ENCODE results near the gene SOCS7. TPM values are rescaled to one million over a fixed set of nuclear protein-coding genes. Genes with fewer than 3 reads are reported as not detected.
A peak's percentile ranks its signal among the peaks of the same experiment; 100 is the strongest.

The SOCS7 gene, protein sequence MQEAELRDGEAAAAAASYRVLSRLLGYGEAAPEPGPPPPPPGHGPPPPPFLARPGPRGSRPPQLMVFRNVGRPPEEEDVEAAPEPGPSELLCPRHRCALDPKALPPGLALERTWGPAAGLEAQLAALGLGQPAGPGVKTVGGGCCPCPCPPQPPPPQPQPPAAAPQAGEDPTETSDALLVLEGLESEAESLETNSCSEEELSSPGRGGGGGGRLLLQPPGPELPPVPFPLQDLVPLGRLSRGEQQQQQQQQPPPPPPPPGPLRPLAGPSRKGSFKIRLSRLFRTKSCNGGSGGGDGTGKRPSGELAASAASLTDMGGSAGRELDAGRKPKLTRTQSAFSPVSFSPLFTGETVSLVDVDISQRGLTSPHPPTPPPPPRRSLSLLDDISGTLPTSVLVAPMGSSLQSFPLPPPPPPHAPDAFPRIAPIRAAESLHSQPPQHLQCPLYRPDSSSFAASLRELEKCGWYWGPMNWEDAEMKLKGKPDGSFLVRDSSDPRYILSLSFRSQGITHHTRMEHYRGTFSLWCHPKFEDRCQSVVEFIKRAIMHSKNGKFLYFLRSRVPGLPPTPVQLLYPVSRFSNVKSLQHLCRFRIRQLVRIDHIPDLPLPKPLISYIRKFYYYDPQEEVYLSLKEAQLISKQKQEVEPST
- total RNA-seq: 26.3 TPM

DNA sequence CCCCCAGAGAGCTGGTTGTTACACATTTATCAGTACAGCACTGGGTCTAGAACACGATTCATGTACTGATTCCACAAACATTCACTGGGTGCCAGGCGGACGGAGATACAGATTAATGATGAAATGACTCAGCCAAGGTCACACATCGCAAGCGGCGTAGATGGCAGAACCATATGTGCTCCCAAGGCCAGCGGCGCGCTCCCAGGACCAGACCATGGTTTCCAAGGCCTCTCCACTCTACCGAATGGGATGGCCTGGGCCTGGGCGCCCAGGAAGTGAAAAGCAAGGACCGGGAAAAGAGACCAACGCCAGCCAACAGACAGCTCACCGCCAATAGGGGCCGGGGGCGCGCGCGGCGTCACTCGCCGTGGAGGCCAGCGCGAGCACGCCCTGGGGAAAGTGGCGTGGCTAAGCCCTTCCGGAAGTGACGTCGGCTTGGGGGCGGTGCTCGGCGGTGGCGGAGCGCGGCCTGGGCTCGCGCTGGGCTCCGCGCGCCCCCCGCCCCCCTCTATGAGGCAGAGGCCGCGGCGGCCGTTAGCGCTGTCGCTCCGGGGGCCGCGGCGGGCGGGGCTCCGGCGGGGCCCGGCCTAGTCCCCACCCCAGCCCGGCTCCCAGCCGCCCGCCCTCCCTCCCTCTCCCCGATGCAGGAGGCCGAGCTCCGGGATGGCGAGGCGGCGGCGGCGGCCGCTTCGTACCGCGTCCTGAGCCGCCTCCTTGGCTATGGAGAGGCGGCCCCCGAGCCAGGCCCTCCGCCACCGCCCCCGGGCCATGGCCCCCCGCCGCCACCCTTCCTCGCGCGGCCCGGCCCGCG is at the start of gene SOCS7:
Gene SOCS7, plus strand, starts transcription at position 433 of the 811 bp plus-strand sequence. Its CDS starts 209 bp downstream, at position 642.
- peak; percentile 97 for DNase-seq

DNA sequence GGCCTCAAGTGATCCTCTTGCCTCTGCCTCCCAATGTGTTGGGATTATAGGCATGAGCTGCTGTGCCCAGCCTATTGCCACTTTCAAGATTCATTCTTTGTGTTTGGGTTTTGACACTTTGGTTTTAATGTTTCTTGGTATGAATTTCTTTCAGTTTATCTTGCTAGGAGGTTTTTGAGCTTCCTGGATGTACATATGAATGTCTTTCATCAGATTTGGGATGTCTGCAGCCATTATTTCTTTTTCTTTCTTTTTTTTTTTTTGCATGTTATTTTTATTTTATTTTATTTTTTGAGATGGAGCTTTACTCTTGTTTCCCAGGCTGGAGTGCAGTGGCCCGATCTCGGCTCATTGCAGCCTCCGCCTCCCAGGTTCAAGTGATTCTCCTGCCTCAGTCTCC is 36.1 kb upstream of the SOCS7 start:
- DNase-seq: no peak

DNA sequence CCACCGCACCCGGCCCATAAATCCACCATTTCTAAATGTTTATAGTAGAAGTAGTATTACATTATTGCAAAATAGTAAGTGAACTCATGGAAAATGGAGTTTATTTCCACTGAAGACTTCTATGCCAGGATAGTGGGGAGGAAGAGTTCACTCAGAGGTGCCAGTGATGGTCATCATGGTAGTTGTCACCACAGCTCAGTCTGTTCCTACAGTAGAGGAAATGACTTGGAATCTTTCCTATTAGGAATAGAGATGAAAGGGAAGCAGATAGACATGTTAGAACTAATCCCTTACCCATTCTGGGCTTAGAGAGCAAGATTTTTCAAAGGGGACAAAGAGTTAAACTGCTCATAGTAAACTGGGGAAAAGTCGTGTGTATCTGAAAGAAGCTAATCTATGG is 34.6 kb upstream of the SOCS7 start:
- no peak for DNase-seq

DNA sequence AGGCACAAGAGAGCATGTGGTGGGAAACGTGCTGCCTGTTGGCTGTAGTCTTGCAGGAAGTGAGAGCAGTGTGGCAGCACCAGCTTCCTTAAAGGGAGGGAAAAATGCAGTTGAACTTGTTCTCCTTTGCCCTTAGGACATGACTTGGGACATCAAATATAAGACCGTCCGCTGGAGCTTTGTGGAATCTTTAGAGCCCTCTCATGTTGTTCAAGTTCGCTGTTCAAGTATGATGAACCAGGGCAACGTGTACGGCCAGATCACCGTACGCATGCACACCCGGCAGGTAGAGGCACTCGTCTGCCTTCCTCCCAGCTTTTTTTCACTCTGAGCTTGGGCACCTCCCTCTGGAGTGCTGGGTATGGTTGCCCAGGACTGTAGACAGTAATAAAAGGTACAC is 31.2 kb upstream of the SOCS7 start:
- peak; percentile 31 for DNase-seq

DNA sequence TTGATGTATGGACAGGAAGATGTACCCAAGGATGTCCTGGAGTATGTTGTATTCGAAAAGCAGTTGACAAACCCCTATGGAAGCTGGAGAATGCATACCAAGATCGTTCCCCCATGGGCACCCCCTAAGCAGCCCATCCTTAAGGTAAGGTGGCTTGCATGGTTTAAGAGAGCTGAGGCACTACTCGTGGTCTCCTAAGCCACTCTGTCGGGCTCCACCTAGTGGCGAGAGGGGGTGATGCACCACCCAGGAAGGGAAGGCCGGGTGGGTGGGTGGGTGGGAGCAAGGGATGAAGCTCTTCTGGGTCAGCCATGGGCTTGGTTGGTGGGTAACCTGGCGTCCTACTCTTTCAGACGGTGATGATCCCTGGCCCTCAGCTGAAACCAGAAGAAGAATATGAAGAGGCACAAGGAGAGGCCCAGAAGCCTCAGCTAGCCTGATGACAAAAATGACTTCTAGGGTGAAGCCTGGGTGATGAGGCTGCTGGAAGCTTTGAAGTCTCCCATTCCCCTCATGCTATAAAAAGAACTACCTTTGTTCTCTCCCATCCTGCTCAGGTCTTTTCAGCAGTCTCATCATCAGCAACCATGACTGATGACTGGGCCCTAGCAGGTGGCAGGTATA is 29.4 kb upstream of the SOCS7 start:
- peak; percentile 73 for DNase-seq

DNA sequence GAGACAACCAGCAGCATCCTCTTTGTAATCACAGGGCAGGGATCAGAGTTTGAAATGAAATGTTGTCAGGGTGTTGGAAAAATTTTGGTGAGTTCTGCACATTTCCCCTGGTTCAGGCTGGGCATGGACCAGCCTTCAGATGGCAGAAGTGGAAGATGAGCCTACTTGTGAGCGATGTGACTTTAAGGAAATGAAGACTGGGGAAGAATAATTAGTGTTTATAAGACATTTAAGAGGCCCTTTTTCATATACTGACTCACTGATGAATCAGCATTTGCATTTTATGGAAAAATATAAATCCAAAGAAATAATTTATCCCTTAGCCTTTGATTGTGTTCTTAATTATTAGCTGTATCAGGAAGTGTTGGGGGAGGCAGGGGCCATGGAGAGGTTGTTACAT is 28.7 kb upstream of the SOCS7 start:
- DNase-seq: no peak

DNA sequence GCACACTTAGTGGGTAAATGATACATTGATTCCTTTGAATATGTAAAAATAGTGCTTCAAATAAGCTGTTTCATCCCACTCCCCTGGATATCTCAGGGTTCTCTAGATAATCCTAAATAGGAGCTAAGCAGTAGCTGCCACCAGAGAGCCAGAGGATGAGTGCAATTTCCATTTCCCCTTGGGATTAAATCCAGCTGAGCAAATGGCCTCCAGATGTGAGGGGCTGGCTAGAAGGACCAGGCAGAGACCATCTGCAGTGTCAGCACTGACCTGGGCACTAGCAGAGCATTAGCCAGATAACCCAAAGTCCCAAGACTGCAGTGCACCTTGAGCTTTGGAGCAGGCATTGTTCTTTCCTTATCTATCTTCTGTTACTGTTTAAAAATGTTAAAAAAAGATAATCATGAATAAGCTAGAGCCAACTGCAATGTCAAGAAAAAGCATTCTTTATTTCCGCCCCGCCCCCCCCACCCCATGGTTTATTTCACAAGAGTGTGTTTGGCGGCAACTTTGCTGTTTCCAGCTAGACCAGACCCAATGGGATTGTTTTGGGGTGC is 27.4 kb upstream of the SOCS7 start:
- no peak for DNase-seq

DNA sequence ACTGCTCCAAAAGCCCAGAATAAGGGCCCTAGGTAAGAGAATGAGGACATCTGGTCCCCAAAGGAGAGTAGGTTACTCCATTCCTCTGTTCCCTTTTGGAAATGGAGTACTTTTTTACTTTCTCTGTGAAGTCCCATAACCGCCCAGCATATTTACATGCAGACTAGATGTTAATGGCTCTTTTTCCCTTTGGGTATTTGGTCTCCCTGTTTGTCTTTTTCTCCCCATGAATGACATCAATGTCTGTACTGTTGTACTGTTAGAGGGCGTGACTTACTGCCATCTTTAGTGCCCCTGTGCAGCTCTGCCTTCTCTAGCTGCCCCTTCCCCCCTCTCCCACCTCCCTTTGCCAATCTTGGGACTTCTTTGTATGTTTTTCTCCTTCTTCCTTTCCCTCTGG is 26.9 kb upstream of the SOCS7 start:
- no peak for DNase-seq

DNA sequence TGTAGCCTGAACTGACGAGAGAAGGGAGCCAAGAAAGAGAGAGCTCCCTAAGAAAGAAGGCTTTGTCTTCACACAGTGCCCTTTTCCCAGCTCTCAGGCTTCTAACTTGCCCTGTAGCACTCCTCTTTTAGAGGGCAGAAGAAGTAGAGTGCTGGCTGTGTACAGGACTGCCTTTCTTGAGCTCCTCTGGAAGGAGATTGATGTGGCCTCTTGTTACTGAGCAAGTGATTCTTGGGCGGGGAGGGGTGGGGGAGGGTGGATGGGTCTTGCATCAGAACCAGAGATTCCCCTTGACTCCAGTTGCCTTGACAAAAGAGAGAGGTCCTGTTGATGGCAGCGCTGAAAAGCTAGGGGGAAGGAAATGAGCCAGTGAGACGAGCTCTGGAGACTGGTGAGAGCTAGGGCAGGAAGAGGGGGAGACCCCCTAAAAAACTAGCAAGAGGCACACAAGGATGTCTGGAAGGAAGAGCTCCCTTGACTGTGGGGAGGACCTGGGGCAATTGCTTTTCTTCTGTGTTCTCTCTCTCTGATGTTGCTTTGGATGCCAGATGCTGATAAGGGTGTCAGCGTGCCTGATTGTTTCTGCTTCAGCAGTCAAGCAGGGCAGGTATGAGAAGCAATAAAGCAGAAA is 26.3 kb upstream of the SOCS7 start:
- DNase-seq: no peak

DNA sequence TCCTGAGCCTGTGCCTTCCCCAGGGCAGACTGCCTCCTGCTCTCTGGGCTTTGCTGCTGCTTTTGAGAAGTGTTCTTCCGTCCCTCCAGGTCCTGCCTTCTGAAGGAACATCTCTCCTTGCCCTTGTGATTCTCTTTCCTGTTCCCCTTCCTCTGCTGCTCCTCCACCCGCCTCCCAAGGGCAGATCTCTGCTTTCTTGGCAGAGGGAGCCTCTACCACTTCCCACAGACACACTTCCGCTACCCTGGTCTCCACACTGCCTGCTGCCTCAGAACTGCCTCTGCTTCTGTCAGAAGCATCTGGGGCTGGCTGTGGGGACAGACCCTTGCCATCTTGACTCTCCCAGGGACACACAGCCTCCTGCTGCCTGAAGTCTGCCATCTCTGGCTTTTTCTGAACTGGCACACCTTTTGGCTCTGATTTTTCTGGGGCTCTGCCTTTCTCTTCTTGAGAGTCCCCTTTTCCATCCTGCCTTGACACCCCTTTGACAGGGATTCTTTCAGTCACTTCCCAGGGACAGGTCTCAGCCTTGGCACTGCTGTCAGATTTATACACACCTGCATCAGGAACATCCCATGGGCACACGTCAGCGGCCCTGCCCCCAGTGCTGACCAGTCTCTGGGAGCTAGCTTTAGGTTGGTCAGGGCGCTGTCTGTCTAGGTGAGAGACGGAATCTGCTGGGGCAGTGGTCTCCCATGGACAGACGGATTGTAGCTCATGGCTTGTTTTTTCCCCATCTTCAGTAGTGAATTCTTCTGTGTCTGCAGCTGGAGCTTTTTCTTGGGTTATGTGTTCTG is 24.4 kb upstream of the SOCS7 start:
- no peak for DNase-seq

DNA sequence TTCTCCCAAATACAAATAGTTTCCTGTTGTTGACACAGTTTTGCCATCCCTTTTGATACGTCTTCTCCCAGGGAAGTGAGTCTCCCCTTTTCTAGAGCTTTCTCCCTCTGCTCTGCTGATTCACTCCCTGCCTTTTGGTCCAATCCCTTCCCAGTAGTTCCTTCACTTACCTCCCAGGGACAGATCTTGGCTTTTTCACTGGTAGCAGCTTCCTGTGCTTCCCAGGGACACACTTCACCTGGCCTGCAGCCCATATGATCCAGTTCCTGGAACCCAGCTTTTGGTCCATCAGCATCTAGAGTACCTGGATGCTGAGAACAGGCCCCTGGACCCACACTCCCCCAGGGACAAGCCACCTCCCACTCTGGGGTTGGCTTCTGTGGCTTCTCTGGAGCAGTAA is 23.7 kb upstream of the SOCS7 start:
- DNase-seq: no peak

DNA sequence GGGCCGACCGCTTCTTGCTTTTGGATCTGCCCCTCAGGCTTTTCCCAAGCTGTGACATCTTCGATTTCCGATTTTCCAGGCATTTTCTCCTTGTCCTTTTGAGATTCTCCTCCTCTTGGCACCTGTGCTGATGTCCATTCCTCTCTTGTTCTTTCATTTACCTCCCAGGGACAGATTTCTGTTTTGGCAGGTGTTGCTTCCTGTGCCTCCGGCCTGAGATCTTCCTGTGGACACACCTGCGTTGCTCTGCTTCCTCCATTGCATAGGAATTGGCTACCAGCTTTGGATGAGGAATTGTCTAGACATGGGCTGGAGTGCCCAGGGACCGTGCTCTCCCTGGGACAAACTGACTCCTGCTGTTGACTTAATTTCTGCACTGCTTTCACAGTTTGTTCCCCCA is 23.0 kb upstream of the SOCS7 start:
- no peak for DNase-seq

DNA sequence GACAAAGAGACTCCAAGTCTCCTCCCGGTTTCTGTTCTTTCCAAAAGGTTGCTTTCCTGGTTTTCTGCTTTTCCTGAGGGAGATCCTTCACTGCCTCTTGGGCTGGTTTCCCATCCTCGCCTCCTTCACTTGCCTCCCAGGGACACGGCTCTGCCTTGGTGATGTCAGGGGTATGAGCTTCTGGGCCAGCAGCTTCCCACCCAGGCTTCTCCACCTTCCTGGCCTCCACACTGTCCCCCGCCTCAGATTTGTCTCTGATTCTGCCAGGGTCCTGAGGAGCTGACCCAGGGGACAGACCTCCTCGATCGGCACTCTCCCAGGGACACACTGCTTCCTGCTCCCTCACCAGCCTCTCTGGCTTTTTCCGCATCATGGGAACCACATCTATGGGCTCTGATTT is 22.4 kb upstream of the SOCS7 start:
- no peak for DNase-seq

DNA sequence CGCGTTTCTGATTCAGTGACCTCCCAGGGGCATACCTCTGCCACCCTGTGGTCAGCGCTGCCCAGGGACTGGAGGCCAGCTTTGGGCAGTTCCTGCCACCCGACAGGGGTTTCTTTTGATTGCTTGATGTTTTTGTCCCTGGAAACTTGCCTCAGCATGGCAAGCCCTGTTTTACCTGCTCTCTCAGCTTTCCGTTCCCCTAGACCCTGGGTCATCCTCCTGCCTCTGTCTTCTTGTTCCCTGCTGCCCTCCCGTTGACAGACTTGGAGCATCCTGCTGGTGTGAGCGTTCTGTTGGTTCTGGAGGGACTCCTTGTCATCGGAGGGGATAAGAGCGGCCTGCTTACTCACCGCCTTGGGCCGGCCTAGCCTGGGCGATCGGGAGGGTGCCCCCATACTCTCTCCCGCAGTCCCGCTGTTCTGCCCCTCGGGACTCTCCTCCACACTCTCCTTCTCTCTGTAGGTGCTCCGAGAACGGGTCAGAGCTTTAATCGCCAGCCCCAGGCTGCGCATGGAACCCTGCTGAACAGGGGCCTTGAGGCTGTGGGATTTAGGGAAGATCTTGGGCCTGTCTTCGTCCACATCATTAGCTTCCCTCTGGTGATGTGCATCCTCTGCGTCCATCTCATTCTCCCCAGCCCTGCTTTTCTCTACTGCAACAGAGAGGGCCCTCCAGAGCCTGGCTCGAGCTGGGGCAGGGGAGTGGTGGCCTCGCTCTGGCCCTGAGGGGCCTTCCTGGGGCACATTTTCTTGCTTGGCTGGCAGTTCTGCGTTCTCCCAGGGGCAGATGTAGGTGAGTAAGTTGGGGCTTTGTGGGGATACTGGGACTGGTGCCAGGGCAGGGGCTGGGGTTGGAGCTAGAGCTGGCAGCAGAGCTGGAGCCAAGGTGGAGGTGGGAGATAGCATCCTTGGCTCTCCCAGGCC is 21.6 kb upstream of the SOCS7 start:
- no peak for DNase-seq

DNA sequence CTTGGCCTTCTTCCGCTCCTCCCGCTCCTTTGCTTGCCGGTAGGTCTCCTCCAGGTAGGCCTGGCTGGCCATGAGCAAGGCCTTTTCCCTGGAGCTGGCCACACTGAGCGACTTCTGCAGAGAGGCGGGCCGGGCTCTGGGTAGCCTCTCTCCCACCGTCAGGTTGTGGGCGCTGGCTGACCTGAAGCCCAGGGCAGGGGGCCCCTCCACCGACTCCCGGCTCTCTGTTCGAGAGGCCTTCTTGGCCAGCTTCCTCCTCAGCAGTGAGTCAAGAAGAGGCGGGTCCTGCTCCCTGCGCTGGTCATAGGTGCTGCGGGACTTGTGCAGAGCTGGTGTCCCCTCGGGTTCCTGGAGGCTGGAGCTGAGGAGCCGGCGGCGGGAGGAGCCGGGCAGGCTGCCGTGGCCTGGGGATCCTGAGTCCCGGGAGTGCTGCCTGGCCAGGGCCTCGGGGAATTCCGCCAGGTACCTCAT is 20.7 kb upstream of the SOCS7 start:
- no peak for DNase-seq

DNA sequence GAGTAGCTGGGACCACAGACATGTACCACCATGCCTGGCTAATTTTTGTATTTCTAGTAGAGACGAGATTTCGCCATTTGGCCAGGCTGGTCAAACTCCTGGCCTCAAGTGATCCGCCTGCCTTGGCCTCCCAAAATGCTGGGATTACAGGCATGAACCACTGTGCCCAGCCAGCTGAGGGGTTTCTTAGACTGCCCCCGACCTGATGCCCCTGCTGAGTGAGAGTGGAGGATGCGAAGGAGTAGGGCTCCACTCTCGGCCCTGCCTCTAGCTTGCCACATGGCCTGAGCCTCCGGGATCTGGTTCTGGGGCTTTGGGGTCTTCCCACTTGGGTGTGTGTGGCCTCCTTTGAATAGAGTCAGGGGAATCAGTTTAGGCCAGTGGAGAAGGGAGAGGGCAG is 18.9 kb upstream of the SOCS7 start:
- DNase-seq: no peak

DNA sequence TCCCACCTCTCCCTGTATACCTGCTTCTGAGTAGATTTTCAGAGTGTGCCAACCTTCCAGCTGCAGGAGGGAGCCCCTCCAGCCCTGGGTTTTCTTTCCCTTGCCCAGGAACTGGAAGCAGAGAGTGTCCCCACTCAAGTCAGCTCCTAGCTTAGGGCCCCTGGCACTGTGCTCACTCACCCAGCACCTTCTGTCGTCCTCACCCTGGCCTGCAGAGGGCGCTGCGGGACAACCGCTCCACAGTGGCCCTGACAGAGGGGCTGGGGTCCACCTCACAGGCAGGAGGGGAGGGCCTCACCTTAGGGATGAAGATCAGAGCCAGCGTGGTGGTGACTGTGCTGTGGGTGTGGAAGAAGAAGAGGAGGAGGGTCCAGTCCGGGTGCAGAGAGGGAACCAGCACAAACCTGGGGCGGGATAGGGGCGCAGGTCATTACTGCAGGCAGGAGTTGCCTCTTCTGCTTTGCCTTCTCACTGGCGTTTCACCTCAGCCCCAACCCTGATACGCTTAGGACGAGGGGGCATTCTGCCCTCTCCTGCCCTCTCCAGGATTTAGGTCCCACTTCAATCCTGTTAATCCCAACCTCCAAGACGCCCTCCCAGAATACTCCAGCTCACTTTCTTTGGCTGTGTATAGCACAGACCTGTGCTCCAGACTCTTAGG is 17.9 kb upstream of the SOCS7 start:
- DNase-seq: no peak

DNA sequence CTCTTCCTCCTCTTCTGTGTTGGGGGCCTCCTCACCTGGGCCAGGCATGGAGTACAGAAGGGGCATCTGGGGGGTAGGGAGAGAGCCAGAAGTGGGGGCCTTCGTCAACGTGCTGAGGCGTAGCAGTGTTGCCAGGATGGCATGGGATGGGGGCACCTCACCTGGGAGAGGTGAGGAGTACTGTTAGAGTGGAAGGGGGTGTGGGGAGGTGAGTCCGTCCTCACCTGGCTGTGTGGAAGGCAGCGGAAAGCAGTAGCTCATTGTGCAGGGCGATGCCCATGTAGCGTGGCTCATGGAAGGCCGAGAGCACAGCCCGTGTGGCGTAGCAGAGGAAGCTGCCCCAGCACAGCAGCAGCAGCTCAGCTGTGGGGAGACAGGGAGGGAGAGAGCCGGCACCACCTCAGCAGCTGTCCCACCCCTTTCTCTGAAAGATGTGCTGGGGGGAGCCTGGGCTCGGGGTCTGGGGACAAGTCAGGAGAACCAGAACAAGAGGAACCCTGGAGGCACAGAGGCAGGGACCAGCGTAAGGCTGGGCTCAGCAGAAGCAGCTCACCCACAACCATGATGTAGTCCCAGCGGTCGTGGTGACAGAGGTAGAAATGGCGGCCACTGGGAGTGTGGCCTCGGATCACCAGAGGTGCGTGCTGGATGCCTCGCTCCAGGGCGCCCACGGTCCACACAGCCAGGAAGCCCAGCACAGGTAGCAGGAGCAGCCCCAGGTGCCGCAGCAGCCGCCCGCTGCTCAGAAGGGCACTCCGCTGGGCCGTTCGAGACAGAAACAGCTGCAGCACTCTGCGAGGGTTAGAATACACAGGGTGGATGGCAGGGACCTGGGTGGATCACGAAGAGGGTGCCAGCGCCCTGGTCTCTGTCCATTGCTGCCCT is 16.9 kb upstream of the SOCS7 start:
- no peak for DNase-seq
